ENCODE measurements around the gene RBM20.

Gene RBM20

DNA sequence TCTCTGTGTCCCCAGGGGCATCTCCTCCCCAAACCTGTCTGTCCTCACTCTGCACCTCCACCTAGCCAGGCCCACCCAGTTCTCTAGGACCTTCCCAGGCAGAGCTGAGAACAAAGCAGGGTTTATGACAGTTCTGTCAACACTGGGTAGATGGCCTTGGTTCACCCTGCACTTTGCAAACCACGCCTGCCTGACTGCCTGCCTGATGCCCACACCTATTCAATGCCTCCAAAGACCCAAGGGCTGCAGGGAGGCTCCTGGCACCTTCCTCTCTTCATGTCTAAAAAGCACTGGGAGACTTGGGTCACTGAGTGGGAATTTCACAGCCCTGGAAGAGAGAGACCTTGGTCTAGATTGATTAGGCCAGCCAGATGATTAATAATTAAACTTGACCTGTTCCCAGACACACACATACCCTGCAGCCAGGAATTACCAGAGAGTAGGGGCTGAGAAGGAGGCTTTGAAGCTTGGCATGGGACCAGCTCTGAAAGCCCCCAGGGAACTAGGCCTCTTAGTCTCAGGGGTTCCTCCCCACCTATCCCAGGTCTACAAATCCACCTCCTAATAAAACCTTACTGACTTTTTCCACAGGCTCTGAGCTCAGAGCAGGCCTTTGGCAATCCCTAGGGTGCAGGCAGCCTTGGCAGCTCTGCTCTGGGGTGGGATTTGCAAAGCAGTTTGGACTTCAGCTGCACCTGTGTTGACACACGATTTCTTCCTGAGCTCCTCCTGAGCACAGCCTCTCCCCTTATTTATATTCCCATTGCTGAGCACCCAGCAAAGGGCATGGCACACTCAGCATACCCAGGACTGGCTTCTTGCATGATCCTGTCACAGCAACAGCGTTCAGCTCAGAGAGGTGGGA, 201.9 kb downstream of the RBM20 start:
- Histone ChIP-seq H3K27ac (ENCODE audit: low read length) (no peak overlapping the region), H3K36me3 (replicated peaks; ENCODE audit: insufficient read depth, low read length) (no peaks in the 10 kb centered on the region), H2AFZ (ENCODE audit: low read length) (no peak overlapping the region), H4K20me1 (ENCODE audit: insufficient read depth, low read length) (no peaks in the 10 kb centered on the region), H3K4me2 (ENCODE audit: low read depth, low read length) (no peak overlapping the region), H3K9me3 (replicated peaks; ENCODE audit: insufficient read depth, low read length) (no peaks in the 10 kb centered on the region), H3F3A (ENCODE audit: insufficient read depth, low read length) (peaks cover 25% of the 10 kb centered on the region), H3K9me2 (replicated peaks; ENCODE audit: insufficient read depth, low read length) (no peaks in the 10 kb centered on the region), H3K79me2 (ENCODE audit: low read length) (no peaks in the 10 kb centered on the region), H3K27me3 (replicated peaks; ENCODE audit: insufficient read depth, low read length) (no peaks in the 10 kb centered on the region), H3K4me3 (ENCODE audit: low read length) (no peak overlapping the region), H3K4me1 (ENCODE audit: low read length) (peaks cover 62% of the 10 kb centered on the region), H3K9ac (ENCODE audit: low read length) (no peak overlapping the region)
- no peak for DNase-seq
- TF ChIP-seq, protein P1, sequence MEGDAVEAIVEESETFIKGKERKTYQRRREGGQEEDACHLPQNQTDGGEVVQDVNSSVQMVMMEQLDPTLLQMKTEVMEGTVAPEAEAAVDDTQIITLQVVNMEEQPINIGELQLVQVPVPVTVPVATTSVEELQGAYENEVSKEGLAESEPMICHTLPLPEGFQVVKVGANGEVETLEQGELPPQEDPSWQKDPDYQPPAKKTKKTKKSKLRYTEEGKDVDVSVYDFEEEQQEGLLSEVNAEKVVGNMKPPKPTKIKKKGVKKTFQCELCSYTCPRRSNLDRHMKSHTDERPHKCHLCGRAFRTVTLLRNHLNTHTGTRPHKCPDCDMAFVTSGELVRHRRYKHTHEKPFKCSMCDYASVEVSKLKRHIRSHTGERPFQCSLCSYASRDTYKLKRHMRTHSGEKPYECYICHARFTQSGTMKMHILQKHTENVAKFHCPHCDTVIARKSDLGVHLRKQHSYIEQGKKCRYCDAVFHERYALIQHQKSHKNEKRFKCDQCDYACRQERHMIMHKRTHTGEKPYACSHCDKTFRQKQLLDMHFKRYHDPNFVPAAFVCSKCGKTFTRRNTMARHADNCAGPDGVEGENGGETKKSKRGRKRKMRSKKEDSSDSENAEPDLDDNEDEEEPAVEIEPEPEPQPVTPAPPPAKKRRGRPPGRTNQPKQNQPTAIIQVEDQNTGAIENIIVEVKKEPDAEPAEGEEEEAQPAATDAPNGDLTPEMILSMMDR (IDR thresholded peaks at IDR 0.05; ENCODE audit: low read length) = no peak
- TF ChIP-seq EZH2phosphoT487 (IDR thresholded peaks at IDR 0.05; ENCODE audit: low read length) = no peak
- TF ChIP-seq EZH2 (optimal IDR thresholded peaks at IDR 0.05; ENCODE audit: low read depth, low read length) = no peak

DNA sequence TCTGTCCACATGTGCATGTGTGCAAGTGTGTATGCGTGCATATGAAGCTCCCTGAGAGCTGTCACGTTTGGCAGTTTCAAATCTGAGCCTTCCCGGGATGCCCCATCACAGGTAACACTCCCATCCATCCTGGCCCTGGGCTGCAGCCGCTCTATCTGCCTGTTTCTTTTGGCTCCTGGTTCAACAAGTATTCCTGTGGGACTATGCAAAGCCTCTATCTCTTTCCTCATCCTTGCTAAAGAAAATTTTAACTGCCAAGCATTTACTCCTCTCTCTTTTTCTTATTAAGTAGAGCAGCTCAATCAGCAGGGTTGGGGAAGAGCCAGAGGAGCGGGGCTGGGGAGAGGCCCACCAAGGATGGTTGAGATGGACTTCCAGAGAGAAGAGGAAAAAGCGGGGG, 203.2 kb downstream of the RBM20 start:
- H3K9me3 ChIP-seq (replicated peaks; ENCODE audit: insufficient read depth, low read length) = no peaks in the 10 kb centered on the region
- H3K4me2 ChIP-seq (ENCODE audit: low read depth, low read length) = no peak overlapping the region
- H3K4me1 ChIP-seq (ENCODE audit: low read length) = peaks cover 57% of the 10 kb centered on the region
- TF ChIP-seq EZH2phosphoT487 (IDR thresholded peaks at IDR 0.05; ENCODE audit: low read length) (no peak), EZH2 (optimal IDR thresholded peaks at IDR 0.05; ENCODE audit: low read depth, low read length) (no peak)
- TF ChIP-seq, protein P1 (IDR thresholded peaks at IDR 0.05; ENCODE audit: low read length) = no peak
- H3K27ac ChIP-seq (ENCODE audit: low read length) = no peak overlapping the region
- DNase-seq = no peak
- no peaks in the 10 kb centered on the region for H3K79me2 ChIP-seq (ENCODE audit: low read length)
- no peaks in the 10 kb centered on the region for H3K36me3 ChIP-seq (replicated peaks; ENCODE audit: insufficient read depth, low read length)
- H2AFZ ChIP-seq (ENCODE audit: low read length) = no peak overlapping the region
- peaks cover 20% of the 10 kb centered on the region for H3F3A ChIP-seq (ENCODE audit: insufficient read depth, low read length)
- no peaks in the 10 kb centered on the region for H4K20me1 ChIP-seq (ENCODE audit: insufficient read depth, low read length)
- H3K27me3 ChIP-seq (replicated peaks; ENCODE audit: insufficient read depth, low read length) = no peaks in the 10 kb centered on the region
- H3K9ac ChIP-seq (ENCODE audit: low read length) = no peak overlapping the region
- no peak overlapping the region for H3K4me3 ChIP-seq (ENCODE audit: low read length)
- no peaks in the 10 kb centered on the region for H3K9me2 ChIP-seq (replicated peaks; ENCODE audit: insufficient read depth, low read length)

DNA sequence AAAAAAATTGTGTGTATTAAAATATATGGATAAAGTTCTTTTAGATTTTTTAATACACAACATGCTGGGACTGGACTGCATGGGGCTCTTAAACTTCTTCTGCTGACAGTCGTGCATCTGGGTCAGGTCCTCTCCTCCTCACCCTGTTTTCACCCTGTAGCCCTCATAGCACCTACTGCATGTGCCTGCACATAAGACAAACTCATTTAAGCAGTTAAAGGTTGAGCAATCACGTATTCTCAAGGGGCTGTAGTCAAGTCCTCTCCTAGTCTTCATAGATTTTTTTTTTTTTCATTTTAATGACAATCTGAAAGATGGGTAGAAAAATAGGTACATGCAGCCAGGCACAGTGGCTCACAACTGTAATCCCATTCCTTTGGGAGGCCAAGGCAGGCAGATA, 204.0 kb downstream of the RBM20 start:
- peaks cover 58% of the 10 kb centered on the region for H3K4me1 ChIP-seq (ENCODE audit: low read length)
- no peaks in the 10 kb centered on the region for H3K9me2 ChIP-seq (replicated peaks; ENCODE audit: insufficient read depth, low read length)
- TF ChIP-seq EZH2 (optimal IDR thresholded peaks at IDR 0.05; ENCODE audit: low read depth, low read length) = no peak
- TF ChIP-seq, protein P1 (IDR thresholded peaks at IDR 0.05; ENCODE audit: low read length) = no peak
- no peak for TF ChIP-seq EZH2phosphoT487 (IDR thresholded peaks at IDR 0.05; ENCODE audit: low read length)
- H3F3A ChIP-seq (ENCODE audit: insufficient read depth, low read length) = peaks cover 18% of the 10 kb centered on the region
- no peak overlapping the region for H2AFZ ChIP-seq (ENCODE audit: low read length)
- H3K9me3 ChIP-seq (replicated peaks; ENCODE audit: insufficient read depth, low read length) = no peaks in the 10 kb centered on the region
- no peak overlapping the region for H3K9ac ChIP-seq (ENCODE audit: low read length)
- no peaks in the 10 kb centered on the region for H3K36me3 ChIP-seq (replicated peaks; ENCODE audit: insufficient read depth, low read length)
- no peak overlapping the region for H3K4me2 ChIP-seq (ENCODE audit: low read depth, low read length)
- no peak overlapping the region for H3K27ac ChIP-seq (ENCODE audit: low read length)
- no peak for DNase-seq
- no peaks in the 10 kb centered on the region for H3K27me3 ChIP-seq (replicated peaks; ENCODE audit: insufficient read depth, low read length)
- no peak overlapping the region for H3K4me3 ChIP-seq (ENCODE audit: low read length)
- H3K79me2 ChIP-seq (ENCODE audit: low read length) = no peaks in the 10 kb centered on the region
- H4K20me1 ChIP-seq (ENCODE audit: insufficient read depth, low read length) = no peaks in the 10 kb centered on the region

Measured in MM.1S (cell line).